ENCODE data around the gene EIF6.

Gene EIF6

DNA sequence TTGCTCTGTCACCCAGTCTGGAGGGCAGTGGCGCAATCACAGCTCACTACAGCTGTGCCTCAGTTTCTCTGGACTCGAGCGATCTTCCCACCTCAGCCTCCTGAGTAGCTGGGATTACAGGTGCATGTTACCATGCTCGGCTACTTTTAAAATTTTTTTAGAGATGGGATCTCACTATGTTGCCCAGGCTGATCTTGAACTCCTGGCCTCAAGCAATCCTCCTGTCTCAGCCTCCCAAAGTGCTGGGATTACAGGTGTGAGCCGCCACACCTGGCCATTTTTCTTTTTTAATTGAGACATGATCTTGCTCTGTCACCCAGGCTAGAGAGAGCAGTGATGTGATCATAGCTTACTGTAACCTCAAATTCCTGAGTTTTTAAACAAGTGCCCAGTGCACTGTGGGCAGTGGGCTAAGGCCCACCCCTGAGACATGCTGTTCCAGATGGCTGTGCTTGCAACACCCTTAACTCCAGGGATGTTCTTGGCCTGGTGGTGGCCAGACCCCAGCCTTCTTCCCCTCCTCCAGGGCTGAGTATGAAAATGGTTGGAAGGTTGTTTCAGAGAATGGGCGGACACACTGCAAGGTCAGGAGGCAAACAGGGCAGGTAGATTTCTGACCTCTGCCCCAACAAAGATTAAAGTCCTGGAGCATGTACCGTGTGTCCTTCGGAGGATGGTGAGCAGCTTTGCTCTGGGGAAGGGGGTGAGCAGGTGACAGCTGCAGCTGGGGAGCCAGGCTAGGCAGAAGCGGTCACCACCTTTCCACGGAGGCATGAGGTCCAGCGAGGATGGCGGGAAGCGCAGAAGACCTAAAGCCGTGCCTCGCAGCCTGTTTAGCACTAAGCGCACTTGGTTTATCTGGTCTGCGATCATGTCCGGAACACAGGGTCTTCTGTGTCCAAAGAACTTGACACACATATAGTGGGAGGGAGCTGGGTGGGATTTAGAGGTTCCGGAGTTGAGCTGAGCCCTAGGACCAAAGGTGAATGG lies 9.0 kb upstream of the EIF6 start:
- H3K27me3 Mint-ChIP-seq (ENCODE audit: low read depth): no peaks in the 10 kb centered on the region
- H3K27ac Mint-ChIP-seq: no peak overlapping the region
- H3K36me3 Mint-ChIP-seq (ENCODE audit: low read depth): no peaks in the 10 kb centered on the region
- no peaks in the 10 kb centered on the region for H3K9me3 Mint-ChIP-seq
- no peak overlapping the region for H3K4me3 Mint-ChIP-seq
- H3K4me1 Mint-ChIP-seq (ENCODE audit: low read depth): no peaks in the 10 kb centered on the region

DNA sequence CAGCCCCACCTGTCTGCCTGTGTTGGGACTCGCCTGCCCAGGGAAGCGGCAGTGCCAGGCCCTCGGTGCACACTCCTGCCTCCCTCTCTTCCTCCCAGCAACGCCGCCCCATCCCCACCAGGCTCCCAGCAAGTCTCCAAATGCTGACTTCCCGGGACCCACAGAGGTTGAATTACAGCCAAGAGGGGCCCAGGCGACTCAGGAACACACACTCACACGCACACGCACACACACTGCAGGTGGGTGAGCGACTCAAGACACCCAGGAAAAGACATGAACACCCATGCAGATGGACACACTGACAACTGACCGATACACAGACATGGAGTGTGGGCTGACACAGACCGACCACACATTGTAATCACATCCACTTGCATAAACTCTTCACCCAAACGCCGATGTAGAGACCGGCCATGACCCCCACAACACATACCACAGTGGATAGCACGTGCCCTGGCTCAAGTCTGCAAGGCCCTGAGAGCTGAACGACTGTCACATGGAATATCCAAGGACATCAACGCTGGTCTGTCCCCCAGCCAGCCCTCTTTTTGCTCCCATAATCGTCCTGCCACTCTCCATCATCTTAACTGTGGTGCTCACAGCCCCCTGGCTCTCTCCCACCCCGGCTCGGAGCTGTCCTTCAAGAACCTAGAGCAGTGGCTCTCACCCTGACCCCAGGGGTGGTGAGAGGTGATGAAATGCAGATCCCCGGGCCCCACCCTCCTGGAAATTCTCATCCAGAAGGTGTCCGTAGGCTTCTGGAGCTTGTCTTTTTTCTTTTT lies 8.1 kb upstream of the EIF6 start:
- H3K4me1 Mint-ChIP-seq (ENCODE audit: low read depth): no peaks in the 10 kb centered on the region

DNA sequence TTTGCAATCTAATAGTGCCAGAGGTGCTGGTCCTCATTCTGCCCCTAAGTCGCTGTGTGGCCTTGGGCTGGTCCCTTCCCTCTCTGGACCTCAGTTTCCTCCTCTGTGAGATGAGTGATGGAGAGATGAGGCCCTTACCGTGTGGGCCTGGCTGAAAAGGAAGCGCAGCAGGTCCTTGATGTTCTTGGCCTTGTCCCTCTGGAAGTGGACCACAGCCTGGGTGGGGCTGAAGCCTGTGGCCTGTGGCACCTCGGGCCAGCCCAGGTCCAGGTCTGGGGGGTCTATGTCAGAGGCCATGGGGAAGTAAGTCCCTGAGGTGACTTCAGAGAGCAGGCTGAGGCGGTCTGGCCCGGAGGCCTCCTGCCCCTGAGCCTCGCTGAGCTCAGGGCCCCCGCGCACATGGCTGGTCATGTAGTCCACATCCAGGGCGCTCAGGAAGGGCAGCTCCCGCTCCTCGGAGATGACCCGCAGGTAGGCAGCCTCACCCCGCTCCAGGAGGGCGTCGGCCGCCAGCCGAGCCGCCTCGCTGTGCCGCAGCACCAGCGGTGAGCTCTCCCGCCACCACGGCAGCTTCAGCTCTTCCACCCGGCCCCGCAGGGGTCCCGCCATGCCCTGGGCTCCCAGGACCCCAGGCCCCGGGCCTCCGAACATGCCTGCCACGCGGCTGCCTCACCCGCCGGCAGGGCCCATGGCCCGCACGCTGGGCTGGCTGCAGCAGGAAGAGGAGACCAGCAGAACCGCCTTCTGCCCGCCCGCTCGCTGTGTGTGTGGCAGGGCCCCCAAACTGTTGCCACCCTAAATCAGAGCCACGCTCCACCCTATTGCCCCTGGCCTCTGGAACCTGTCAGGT lies 7.3 kb upstream of the EIF6 start, which contains the start of gene FAM83C:
FAM83C (minus strand) TSS at position 772 of the 850 bp plus-strand sequence; CDS start at position 651, 121 bp downstream.
- H3K27ac Mint-ChIP-seq: no peak within 1 kb of the TSS
- no peak within 1 kb of the TSS for H3K4me3 Mint-ChIP-seq
- H3K27me3 Mint-ChIP-seq (ENCODE audit: low read depth): no peaks in the 10 kb centered on the region
- H3K4me1 Mint-ChIP-seq (ENCODE audit: low read depth): no peaks in the 10 kb centered on the region
- H3K36me3 Mint-ChIP-seq (ENCODE audit: low read depth): no peaks in the 10 kb centered on the region
- no peaks in the 10 kb centered on the region for H3K9me3 Mint-ChIP-seq

More for the DNA sequence above, 8.1 kb upstream of the EIF6 start:
- H3K27me3 Mint-ChIP-seq (ENCODE audit: low read depth): no peaks in the 10 kb centered on the region
- no peaks in the 10 kb centered on the region for H3K36me3 Mint-ChIP-seq (ENCODE audit: low read depth)
- no peaks in the 10 kb centered on the region for H3K9me3 Mint-ChIP-seq
- no peak overlapping the region for H3K27ac Mint-ChIP-seq
- no peak overlapping the region for H3K4me3 Mint-ChIP-seq

DNA sequence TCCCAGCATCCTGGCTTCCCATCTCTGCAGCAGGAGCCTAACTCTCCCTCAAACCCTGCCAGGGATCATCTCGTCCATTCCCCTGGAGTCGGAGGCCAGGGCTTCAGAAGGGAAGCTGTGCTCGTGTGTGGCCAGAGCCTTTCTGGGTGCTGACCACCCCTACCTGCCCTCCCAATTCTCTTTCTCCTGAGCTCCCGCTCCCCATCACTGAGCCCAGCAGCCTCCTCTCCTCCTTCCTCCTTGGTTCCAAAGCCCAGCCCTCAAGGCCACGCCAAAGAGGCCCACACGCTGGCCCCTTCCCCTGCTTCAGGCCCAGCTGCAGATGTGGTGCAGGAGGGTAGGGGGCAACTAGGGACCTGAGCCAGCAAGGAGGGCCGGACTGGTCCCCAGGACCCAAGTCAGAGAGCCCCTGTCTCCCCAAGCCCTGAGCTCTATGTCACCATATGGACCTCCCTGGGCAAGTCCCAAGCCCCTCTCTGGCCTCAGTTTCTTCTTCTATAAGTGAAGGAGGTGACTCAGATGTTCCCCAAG lies 6.4 kb upstream of the EIF6 start:
- Mint-ChIP-seq H3K4me1 (ENCODE audit: low read depth) (peaks cover 2% of the 10 kb centered on the region), H3K36me3 (ENCODE audit: low read depth) (no peaks in the 10 kb centered on the region), H3K27me3 (ENCODE audit: low read depth) (no peaks in the 10 kb centered on the region), H3K27ac (no peak overlapping the region), H3K4me3 (no peak overlapping the region), H3K9me3 (no peaks in the 10 kb centered on the region)

DNA sequence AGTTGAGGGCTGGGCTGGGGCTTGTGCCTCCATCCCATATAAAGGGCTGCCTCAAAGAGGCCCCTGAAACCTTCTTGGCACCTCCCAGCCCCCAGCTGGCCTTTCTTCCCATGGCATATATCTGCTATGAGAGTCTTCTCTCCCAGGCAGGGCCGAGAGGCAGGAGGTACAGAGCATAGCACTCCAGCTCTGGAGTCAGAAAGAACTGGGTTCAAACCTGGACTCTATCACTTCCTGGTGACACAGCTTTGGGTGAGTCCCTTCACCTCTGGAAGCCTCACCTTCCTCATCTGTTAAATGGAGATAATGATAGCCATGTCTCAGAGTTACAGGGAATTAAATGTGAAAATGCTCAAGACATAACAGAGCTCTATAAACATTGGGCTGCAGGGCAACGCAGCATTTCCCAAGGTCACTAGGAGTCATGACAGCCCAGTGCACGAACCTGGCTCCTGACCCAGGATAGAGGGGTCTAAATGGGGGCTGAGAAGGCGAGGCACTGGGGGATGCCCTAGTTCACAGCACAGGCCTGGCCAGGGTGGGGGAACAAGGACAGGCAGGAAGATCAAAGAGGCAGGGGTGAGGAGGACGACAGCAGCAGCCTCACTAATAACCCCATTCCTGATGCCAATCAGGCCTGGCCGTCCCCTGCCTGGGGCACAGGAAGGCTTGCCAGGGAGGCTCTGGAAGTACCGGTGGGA lies 5.8 kb upstream of the EIF6 start:
- no peaks in the 10 kb centered on the region for H3K9me3 Mint-ChIP-seq
- H3K36me3 Mint-ChIP-seq (ENCODE audit: low read depth): no peaks in the 10 kb centered on the region
- H3K27ac Mint-ChIP-seq: no peak overlapping the region
- no peaks in the 10 kb centered on the region for H3K27me3 Mint-ChIP-seq (ENCODE audit: low read depth)
- H3K4me3 Mint-ChIP-seq: no peak overlapping the region
- peaks cover 3% of the 10 kb centered on the region for H3K4me1 Mint-ChIP-seq (ENCODE audit: low read depth)

DNA sequence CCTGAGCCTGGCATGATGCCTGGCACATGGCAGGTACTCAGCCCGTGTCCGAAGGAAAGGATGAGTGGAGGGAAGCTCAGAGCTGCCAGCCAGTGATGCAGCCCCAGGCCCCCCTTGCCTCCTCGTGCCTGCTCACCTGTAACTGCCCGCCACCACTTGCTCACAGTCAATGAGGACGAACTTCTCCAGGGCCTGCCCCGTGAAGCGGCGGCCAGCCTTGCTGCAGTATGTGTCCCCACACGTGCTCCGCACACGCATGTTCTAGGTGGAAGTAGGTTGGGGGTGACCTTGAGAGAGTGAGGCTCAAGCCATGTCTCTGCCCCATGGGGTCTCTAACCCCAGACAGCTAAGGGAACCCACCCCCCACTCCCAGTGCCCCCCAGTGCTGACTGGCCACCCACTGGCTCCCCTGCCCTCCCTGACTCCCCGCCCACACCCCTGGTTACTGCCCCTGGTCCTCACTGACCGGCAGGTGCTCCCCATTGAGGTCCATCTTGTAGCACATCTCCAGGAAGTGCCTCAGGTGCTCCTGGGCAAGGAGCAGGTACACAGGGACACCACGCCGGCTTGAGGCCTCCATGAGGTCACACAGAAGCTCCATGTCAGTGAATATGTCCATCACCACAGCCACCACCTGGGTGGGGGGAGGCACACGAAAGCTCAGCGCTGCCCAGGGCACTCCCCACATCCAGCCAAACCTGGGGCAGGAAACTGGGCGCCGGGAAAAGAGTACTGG lies 3.9 kb upstream of the EIF6 start:
- Mint-ChIP-seq H3K4me3 (no peak overlapping the region), H3K9me3 (no peaks in the 10 kb centered on the region), H3K36me3 (ENCODE audit: low read depth) (no peaks in the 10 kb centered on the region)

DNA sequence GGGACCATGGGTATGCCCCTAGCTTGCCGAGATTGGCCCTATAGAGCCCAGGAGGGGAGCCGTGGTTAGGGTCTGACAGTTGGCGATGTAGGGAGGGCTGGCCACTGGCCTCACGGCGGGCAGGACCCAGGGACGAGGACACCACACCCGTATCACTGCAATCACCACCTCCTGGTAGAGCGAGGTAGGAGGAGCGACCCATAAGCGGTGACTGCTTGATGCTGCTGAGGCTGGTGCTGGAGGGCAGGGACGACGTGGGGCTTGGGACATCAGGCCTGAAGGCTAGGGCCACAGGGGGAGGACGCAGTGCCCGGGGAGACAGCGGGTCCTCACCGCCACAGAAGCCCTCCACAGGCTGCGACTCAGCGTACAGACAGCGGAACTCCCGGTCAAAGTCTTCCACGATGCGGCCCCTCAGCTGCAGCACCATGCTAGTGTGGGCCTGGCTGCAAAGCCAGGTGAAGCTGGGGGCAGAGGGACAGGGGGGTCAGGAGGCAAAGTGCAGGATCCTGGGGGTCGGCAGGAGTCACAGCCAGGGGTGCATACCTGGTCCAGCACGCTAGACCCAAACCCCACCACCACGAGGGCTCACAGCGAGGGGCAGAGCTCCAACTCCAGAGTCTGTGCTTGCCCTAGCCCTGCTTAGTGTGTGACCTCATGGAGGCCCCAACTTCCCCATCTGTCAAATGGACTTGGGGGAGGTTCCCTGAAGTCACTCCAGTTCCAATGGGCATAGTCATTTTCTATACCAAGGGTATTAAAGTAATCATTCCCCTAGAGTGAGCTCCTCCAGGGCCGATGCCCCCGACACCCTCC lies 3.1 kb upstream of the EIF6 start:
- Mint-ChIP-seq H3K9me3 (no peaks in the 10 kb centered on the region), H3K4me3 (no peak overlapping the region), H3K27ac (no peak overlapping the region)

More for the DNA sequence above, 3.9 kb upstream of the EIF6 start:
- Mint-ChIP-seq H3K27me3 (ENCODE audit: low read depth) (no peaks in the 10 kb centered on the region), H3K4me1 (ENCODE audit: low read depth) (peaks cover 15% of the 10 kb centered on the region), H3K27ac (no peak overlapping the region)

DNA sequence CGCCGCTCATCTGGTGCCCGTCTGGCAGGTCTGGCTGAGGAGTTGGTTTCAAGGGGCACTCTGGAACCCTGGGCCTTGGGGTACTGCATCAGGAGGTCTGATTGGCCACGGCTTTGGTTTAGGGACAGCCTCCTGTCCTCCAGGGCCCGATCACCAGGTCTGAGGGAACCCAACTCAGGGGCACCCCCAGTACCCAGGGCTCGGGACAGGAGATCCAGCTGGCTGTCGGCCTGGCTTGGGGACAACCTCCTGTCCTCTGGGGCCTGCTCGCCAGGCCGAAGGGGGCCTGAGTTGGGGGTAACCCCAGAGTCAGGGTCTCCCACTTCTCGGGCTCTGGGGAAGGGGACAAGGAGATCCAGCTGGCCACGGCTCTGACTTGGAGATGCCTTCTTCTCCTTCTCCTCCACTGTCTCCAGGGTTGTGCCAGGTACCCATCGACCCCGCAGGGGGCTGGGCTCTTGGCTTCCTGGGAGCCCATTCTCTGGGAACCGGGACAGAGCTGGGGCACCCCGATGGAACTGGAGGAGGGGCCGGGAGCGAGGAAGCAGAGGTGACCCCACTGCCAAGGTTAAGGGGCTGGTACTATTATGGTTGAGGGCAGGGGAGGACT lies 2.4 kb upstream of the EIF6 start:
- Mint-ChIP-seq H3K4me3 (no peak overlapping the region), H3K27ac (no peak overlapping the region), H3K36me3 (ENCODE audit: low read depth) (peaks cover 4% of the 10 kb centered on the region), H3K4me1 (ENCODE audit: low read depth) (peaks cover 22% of the 10 kb centered on the region), H3K9me3 (no peaks in the 10 kb centered on the region), H3K27me3 (ENCODE audit: low read depth) (no peaks in the 10 kb centered on the region)

More for the DNA sequence above, 3.1 kb upstream of the EIF6 start:
- Mint-ChIP-seq H3K27me3 (ENCODE audit: low read depth) (no peaks in the 10 kb centered on the region), H3K36me3 (ENCODE audit: low read depth) (no peaks in the 10 kb centered on the region), H3K4me1 (ENCODE audit: low read depth) (peaks cover 18% of the 10 kb centered on the region)

DNA sequence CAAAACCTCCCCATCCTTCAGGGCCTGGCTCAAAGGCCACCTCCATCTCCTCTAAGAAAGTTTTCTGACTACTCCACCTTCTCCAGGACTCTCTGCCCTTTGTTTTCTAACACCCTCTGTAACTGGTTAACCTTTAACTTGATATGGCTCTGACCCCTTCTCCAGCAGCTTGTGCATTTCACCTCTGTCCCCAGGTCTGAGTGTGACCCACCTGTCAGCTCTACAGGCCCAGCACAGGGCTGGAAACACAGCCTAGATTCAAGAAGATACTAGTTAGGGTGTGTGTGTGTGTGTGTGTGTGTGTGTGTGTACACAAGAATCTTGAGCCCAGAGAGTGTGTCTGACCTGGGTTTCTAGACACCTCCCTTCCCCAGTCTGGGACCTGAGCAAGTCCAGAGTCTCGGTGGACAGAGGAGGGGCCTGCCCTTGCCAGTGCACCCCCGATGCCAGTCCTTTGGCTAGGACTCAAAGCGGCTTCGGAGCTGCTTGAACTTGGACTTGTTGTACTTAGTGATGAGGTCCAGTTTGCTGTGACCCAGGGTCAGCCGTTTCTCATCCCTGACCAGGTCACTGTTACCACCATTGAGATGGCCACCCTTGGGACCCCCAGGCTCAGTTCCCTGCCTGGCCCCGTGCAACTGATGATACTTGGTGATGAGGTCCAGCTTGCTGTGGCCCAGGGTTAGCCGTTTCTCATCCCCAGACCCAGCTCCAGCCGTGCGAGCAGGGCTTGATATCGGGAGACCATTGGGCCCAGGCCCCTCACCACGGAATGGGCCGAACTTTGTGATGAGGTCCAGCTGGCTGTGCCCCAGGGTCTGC lies 1.7 kb upstream of the EIF6 start:
- peak overlapping the region; percentile 77 for H3K4me3 Mint-ChIP-seq
- H3K27me3 Mint-ChIP-seq (ENCODE audit: low read depth): no peaks in the 10 kb centered on the region
- peaks cover 22% of the 10 kb centered on the region for H3K4me1 Mint-ChIP-seq (ENCODE audit: low read depth)
- H3K9me3 Mint-ChIP-seq: no peaks in the 10 kb centered on the region
- H3K36me3 Mint-ChIP-seq (ENCODE audit: low read depth): peaks cover 5% of the 10 kb centered on the region
- H3K27ac Mint-ChIP-seq: peak overlapping the region; percentile 89

DNA sequence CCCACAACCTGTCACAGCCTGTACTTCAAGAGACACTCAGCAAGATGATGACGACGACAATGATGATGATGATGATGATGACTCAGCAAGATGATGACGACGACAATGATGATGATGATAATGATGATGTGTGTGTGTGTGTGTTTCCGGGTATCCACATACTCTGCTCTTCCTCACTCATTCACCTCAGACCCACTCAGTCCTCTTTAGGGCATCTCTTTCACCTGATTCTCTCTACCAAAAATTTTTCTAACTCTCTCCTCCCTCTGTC lies 1.2 kb upstream of the EIF6 start:
- H3K36me3 Mint-ChIP-seq (ENCODE audit: low read depth): peaks cover 5% of the 10 kb centered on the region
- peak overlapping the region; percentile 77 for H3K4me3 Mint-ChIP-seq
- H3K27me3 Mint-ChIP-seq (ENCODE audit: low read depth): no peaks in the 10 kb centered on the region
- peak overlapping the region; percentile 89 for H3K27ac Mint-ChIP-seq
- H3K4me1 Mint-ChIP-seq (ENCODE audit: low read depth): peaks cover 22% of the 10 kb centered on the region
- no peaks in the 10 kb centered on the region for H3K9me3 Mint-ChIP-seq

DNA sequence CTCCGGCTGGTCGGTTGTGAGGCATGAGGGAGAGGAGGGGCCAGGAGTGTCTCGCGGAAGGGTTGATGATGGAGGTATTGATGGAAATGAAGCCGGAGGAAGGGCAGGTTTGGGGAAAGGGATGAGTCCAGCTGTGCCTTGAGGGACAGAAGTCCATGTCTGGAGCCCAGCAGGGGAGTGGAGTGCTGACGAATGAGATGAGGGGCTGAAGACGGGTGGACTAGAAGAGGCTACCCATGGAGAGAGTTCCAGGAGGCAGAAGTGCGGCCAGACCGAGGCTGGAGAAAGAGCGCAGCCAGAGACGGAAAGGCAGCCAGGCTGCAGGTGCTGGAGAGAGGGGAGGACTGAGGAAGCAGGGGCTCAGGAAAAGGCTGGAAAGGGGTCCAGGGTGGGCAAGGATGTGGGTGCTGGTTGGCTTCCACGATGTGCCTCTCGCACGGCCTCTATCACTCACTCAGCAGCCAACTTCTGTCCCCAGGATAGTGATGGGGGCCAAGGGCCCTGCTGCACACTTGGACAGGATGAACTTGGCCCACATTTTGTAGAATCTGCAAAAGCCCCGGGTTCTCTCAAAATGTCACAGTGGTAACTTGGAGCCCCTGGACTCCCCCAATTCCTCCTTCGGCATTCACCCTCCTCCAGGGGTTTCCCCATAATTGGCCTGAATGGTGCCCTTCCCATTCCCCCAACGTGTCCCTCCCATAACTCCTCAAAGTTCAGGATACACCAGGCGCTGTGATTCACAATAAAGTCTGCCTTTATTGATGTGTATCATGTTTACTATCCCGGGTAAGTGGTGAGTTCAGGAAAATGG lies 627 bp upstream of the EIF6 start:
- Mint-ChIP-seq H3K9me3 (no peaks in the 10 kb centered on the region), H3K36me3 (ENCODE audit: low read depth) (peaks cover 10% of the 10 kb centered on the region), H3K4me1 (ENCODE audit: low read depth) (peaks cover 22% of the 10 kb centered on the region), H3K27me3 (ENCODE audit: low read depth) (no peaks in the 10 kb centered on the region), H3K27ac (peak overlapping the region; percentile 89), H3K4me3 (peak overlapping the region; percentile 92)
